Upper lobe of left lung (tissue), 6 donors: ENCODE data around the gene UNC80. TPM values are rescaled to one million over a fixed set of nuclear protein-coding genes. Genes with fewer than 3 reads are reported as not detected.

Source experiments
- ATAC-seq, 2 donors: fragments of 200-7000 bp; cut with Tn5 transposase; one replicate each; pipeline ENCODE4 v1.9.1; 2022; ENCODE audit warnings: mild to moderate bottlenecking in 2 of 2, moderate library complexity in 2 of 2; ENCODE audit not compliant: low FRiP score in 2 of 2
- DNase-seq, 2 donors: peaks; one replicate each; pipeline ENCODE4 v3.0.0-alpha.2; 2019 to 2020
- H3K27ac ChIP-seq, 4 donors: fragments of 200-600 bp; sonication (generic); one replicate each; pipeline ENCODE4 v1.5.1; 2016 to 2019
- H3K27me3 ChIP-seq, 4 donors: fragments of 200-600 bp; sonication (generic); one replicate each; pipeline ENCODE4 v1.5.1; 2017 to 2019
- H3K36me3 ChIP-seq, 4 donors: fragments of 200-600 bp; sonication (generic); one replicate each; pipeline ENCODE4 v1.5.1; 2016 to 2019
- H3K4me1 ChIP-seq, 4 donors: fragments of 200-600 bp; sonication (generic); one replicate each; pipeline ENCODE4 v1.5.1; 2018 to 2019
- H3K4me3 ChIP-seq, 4 donors: fragments of 200-600 bp; sonication (generic); one replicate each; pipeline ENCODE4 v1.5.1; 2017 to 2019; ENCODE audit warnings: mild to moderate bottlenecking in 2 of 4, moderate library complexity in 1 of 4
- H3K9me3 ChIP-seq, 4 donors: fragments of 200-600 bp; sonication (generic); one replicate each; pipeline ENCODE4 v1.5.1; 2018 to 2019
- EP300 ChIP-seq, 4 donors: sonication (generic); formaldehyde crosslinking; IDR thresholded peaks; one replicate each; pipeline ENCODE4 v1.5.1; 2017; ENCODE audit warnings: antibody characterized with exemption in 4 of 4, control low read depth in 2 of 4
- POLR2A ChIP-seq, 4 donors: fragments of 450-650 bp; IDR thresholded peaks; one replicate each; pipeline ENCODE4 v1.5.1; 2016 to 2017; ENCODE audit warnings: antibody characterized with exemption in 4 of 4, mild to moderate bottlenecking in 2 of 4
- POLR2AphosphoS5 ChIP-seq, 2 donors: sonication (generic); formaldehyde crosslinking; IDR thresholded peaks; one replicate each; pipeline ENCODE4 v1.5.1; 2017; ENCODE audit warnings: antibody characterized with exemption in 2 of 2
- WGBS, 2 donors: methylation state at CpG; one replicate each; pipeline ENCODE4 v1.1.5; 2017 to 2018; 5-methylcytosine and 5-hydroxymethylcytosine counted together
- total RNA-seq, 6 donors: library from RNA; depleted of rRNA in 4 of 6; stranded (reverse); fragments of >200 nt in 4 of 6; gene quantifications; one replicate each; pipeline versions ENCODE4 v1.1.0 to v1.2.1, GENCODE V29; 2016 to 2021
- TF ChIP-seq, protein P1 (sequence below), 6 experiments: fragments of 450-650 bp in 4 of 6; fragments of 200-600 bp in 2 of 6; sonication (generic) in 2 of 6; IDR thresholded peaks; one replicate each; pipeline ENCODE4 v1.5.1; 2016 to 2019; ENCODE audit warnings: antibody characterized with exemption in 6 of 6
- donor health status: DM: no; HTN: no; CAD: no; lungs with moderate emphysema.
- donor health status: DM: no; HTN: yes; CAD: no; lungs with severe emphysema.

UNC80 gene
- total RNA-seq, 6 donors from 2014 or later, result under 0.01 to 0.39 (median 0.13) TPM; not detected in 1

DNA sequence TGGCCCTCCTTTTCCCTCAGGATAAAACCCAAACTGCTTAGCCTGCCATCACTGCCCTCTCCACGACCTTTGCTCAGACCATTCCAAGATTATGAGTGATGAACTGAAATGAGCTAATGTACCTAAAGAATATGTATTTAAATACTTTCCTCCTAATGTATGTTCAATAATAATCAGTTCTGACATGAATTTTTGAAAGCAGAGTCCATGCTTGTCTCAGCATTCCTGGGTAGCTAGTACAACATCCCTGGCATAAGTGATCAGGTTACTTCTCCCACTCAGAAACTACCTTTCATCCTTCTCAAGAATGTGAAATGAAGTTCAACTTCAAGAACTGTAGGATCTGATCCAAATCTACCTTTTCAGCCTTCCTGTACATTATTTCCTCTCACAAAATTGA lies 103.6 kb downstream of the UNC80 start:
- no peak for TF ChIP-seq EP300 (IDR thresholded peaks at IDR 0.05)
- no peak for TF ChIP-seq POLR2A (IDR thresholded peaks at IDR 0.05)
- no peak for TF ChIP-seq POLR2AphosphoS5 (IDR thresholded peaks at IDR 0.05)
- TF ChIP-seq, protein P1, sequence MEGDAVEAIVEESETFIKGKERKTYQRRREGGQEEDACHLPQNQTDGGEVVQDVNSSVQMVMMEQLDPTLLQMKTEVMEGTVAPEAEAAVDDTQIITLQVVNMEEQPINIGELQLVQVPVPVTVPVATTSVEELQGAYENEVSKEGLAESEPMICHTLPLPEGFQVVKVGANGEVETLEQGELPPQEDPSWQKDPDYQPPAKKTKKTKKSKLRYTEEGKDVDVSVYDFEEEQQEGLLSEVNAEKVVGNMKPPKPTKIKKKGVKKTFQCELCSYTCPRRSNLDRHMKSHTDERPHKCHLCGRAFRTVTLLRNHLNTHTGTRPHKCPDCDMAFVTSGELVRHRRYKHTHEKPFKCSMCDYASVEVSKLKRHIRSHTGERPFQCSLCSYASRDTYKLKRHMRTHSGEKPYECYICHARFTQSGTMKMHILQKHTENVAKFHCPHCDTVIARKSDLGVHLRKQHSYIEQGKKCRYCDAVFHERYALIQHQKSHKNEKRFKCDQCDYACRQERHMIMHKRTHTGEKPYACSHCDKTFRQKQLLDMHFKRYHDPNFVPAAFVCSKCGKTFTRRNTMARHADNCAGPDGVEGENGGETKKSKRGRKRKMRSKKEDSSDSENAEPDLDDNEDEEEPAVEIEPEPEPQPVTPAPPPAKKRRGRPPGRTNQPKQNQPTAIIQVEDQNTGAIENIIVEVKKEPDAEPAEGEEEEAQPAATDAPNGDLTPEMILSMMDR (IDR thresholded peaks at IDR 0.05), result no peak
- Histone ChIP-seq H3K9me3 (no peaks in the 10 kb centered on the region), H3K4me3 (no peak overlapping the region), H3K27me3 (no peaks in the 10 kb centered on the region), H3K36me3 (no peaks in the 10 kb centered on the region), H3K27ac (no peak overlapping the region), H3K4me1 (no peaks in the 10 kb centered on the region)
- 71 to 82% methylated on average over 1 of the region's 1 CpG for WGBS, 2 donors
- DNase-seq, result no peak
- no peak for ATAC-seq

DNA sequence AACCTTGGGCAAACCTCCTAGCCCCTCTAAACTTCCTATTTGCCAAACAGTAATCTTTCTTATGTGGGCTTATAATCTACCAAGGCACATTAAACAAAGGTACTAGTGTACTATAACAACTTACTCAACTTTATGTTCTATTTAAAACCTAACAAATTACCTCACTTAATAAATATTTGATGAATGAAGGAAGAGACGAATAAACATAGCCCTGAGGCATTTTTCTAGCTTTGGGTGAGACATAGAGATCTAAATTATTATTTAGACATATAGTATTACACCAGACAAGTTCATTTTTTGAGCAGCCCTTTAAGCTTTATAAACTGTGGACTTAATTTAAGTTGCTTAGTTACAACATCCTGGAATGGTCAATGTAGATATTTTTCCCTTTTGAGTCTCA lies 104.6 kb downstream of the UNC80 start:
- WGBS, 2 donors, result 16 to 33% methylated on average over 1 of the region's 1 CpG
- Histone ChIP-seq H3K36me3 (no peaks in the 10 kb centered on the region), H3K9me3 (no peaks in the 10 kb centered on the region), H3K4me1 (no peaks in the 10 kb centered on the region), H3K4me3 (no peak overlapping the region), H3K27ac (no peak overlapping the region), H3K27me3 (no peaks in the 10 kb centered on the region)
- no peak for ATAC-seq
- TF ChIP-seq EP300 (IDR thresholded peaks at IDR 0.05), result no peak
- TF ChIP-seq, protein P1 (IDR thresholded peaks at IDR 0.05), result no peak
- TF ChIP-seq POLR2A (IDR thresholded peaks at IDR 0.05), result no peak
- no peak for TF ChIP-seq POLR2AphosphoS5 (IDR thresholded peaks at IDR 0.05)
- no peak for DNase-seq

DNA sequence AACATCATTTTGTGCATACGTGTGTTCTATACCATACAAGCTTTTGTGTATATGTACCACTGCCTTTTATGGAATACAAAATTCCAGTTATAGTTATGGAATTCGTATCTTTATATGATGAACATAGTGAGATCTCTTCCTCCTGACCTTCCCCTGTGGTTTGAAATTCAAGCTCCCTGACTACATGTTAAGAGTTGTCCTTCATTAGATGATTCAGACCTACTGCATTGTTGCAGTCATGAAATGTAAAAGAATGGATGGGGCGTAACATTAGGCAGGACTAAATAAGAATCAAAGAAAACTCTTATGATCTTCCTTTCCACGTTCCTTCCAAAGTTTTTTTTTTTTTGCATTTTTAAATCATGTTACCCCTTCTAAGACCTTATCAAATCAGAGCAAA lies 107.1 kb downstream of the UNC80 start:
- TF ChIP-seq POLR2AphosphoS5 (IDR thresholded peaks at IDR 0.05), result no peak
- TF ChIP-seq, protein P1 (IDR thresholded peaks at IDR 0.05), result no peak
- TF ChIP-seq EP300 (IDR thresholded peaks at IDR 0.05), result no peak
- no peak for TF ChIP-seq POLR2A (IDR thresholded peaks at IDR 0.05)
- Histone ChIP-seq H3K27ac (no peak overlapping the region), H3K27me3 (no peaks in the 10 kb centered on the region), H3K9me3 (no peaks in the 10 kb centered on the region), H3K4me1 (no peaks in the 10 kb centered on the region), H3K4me3 (no peak overlapping the region), H3K36me3 (no peaks in the 10 kb centered on the region)
- DNase-seq, result no peak
- WGBS, 2 donors, result 86 to 90% methylated on average over 4 of the region's 4 CpGs
- ATAC-seq, result no peak

DNA sequence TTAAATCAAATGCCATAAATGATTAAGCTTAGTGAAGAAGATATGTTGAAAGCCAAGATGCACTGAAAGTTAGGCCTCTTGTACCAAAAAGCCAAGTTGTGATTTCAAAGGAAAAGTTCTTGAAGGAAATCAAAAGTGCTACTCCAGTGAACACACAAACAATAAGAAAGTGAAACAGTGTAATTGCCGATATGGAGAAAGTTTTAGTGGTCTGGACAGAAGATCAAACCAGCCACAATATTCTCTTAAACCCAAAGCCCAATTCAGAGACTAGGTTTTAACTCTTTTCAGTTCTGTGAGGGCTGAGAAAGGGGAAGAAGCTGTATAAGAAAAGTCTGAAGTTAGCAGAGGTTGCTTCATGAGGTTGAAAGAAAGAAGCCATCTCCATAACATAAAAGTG lies 129.0 kb downstream of the UNC80 start:
- Histone ChIP-seq H3K27ac (no peak overlapping the region), H3K27me3 (no peaks in the 10 kb centered on the region), H3K4me3 (no peak overlapping the region), H3K4me1 (no peaks in the 10 kb centered on the region), H3K36me3 (no peaks in the 10 kb centered on the region), H3K9me3 (no peaks in the 10 kb centered on the region)
- WGBS, 2 donors, result 69 to 80% methylated on average over 1 of the region's 1 CpG
- TF ChIP-seq EP300 (IDR thresholded peaks at IDR 0.05) (no peak), POLR2A (IDR thresholded peaks at IDR 0.05) (no peak), POLR2AphosphoS5 (IDR thresholded peaks at IDR 0.05) (no peak)
- TF ChIP-seq, protein P1 (IDR thresholded peaks at IDR 0.05), result no peak
- ATAC-seq (no peak), DNase-seq (no peak)

DNA sequence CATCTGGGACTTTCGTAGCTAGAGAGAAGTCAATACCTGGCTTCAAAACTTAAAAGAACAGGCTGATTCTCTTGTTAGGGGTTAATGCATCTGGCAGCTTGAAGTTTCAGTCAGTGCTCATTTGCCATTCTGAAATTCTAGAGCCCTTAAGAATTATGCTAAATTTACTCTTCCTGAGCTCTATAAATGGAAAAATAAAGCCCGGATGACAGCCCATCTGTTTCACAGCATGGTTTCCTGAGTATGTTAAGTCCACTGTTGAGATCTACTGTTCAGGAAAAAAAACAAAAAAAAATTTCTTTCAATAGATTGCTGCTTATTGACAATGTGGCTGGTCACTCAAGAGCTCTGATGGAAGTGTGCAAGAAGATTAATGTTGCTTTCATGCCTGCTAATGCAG lies 129.5 kb downstream of the UNC80 start:
- H3K36me3 ChIP-seq, result no peaks in the 10 kb centered on the region
- H3K27me3 ChIP-seq, result no peaks in the 10 kb centered on the region
- ATAC-seq (no peak), DNase-seq (no peak)
- no peaks in the 10 kb centered on the region for H3K4me1 ChIP-seq
- TF ChIP-seq, protein P1 (IDR thresholded peaks at IDR 0.05), result no peak
- TF ChIP-seq EP300 (IDR thresholded peaks at IDR 0.05), result no peak
- TF ChIP-seq POLR2AphosphoS5 (IDR thresholded peaks at IDR 0.05), result no peak
- TF ChIP-seq POLR2A (IDR thresholded peaks at IDR 0.05), result no peak
- 63 to 74% methylated on average over 2 of the region's 2 CpGs for WGBS, 2 donors
- H3K27ac ChIP-seq, result no peak overlapping the region
- no peaks in the 10 kb centered on the region for H3K9me3 ChIP-seq
- H3K4me3 ChIP-seq, result no peak overlapping the region
